ENCODE results near the gene ZC3H14. TPM values are rescaled to one million over a fixed set of nuclear protein-coding genes. Genes with fewer than 3 reads are reported as not detected.

Gene ZC3H14
- total RNA-seq, 1 donor from 2014 or later: 55.8 TPM

DNA sequence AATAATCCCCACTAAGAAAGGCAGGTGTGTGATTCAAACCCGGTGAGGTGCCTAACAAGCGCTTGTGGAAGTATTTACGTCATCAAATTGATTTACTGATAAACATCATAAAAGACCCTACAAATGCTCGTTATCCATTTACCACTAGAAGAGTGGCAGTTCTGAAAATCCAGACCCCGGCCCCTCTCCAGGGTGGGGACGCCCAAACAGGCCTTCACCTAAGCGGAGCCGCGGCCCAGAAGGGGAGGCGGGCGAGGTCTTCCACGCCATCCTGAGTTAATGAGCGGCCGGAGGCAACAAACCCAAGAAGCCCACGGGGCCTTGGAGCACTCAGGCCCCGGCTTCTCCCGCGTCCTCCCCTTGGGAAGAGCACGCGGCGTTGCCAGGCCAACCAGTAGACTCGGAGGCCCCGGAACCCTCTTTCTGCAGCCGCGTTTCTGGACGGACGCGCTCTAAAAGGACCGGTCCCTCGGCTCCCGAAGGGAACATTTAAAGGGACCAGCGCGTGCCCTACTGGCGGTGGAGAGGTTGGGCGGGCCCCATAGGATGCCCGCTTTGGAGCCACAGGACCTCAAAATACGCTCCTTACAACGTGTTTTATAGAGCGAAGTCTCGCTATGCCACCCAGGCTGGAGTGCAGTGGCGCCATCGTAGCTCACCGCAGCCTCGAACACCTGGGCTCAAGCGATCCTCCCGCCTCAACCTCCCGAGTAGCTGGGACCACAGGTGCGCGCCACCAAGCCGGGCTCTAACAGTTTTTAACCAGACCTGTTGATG, 11.6 kb upstream of the ZC3H14 start:
- H3K27ac Mint-ChIP-seq (ENCODE audit: unreplicated experiment): no peak overlapping the region
- H3K4me1 Mint-ChIP-seq (ENCODE audit: low read depth, unreplicated experiment): peaks cover 11% of the 10 kb centered on the region
- Histone ChIP-seq H3K9ac (ENCODE audit: low read length) (peak overlapping the region; percentile 62), H3K4me1 (ENCODE audit: insufficient read depth, low read length) (peaks cover 13% of the 10 kb centered on the region), H3K79me2 (ENCODE audit: insufficient read depth, low read length) (peaks cover 72% of the 10 kb centered on the region), H4K20me1 (ENCODE audit: insufficient read depth, low read length) (peaks cover 42% of the 10 kb centered on the region), H3K9me3 (ENCODE audit: insufficient read depth, low read depth, low read length) (no peaks in the 10 kb centered on the region), H3K27ac (ENCODE audit: low read depth, low read length) (peak overlapping the region; percentile 5), H3K36me3 (ENCODE audit: insufficient read depth, low read length) (peaks cover 17% of the 10 kb centered on the region), H3K4me2 (ENCODE audit: low read length) (peak overlapping the region; percentile 89), H3K27me3 (ENCODE audit: insufficient read depth, low read length) (no peaks in the 10 kb centered on the region), H2AFZ (ENCODE audit: low read depth, low read length) (peak overlapping the region; percentile 72), H3K4me3 (ENCODE audit: insufficient read depth, low read depth, low read length) (peak overlapping the region; percentile 71)
- H3K4me3 Mint-ChIP-seq (ENCODE audit: unreplicated experiment): peak overlapping the region; percentile 92
- FAIRE-seq (no peak), DNase-seq (ENCODE audit: low read depth) (peak; percentile 72)
- TF ChIP-seq, protein P1, sequence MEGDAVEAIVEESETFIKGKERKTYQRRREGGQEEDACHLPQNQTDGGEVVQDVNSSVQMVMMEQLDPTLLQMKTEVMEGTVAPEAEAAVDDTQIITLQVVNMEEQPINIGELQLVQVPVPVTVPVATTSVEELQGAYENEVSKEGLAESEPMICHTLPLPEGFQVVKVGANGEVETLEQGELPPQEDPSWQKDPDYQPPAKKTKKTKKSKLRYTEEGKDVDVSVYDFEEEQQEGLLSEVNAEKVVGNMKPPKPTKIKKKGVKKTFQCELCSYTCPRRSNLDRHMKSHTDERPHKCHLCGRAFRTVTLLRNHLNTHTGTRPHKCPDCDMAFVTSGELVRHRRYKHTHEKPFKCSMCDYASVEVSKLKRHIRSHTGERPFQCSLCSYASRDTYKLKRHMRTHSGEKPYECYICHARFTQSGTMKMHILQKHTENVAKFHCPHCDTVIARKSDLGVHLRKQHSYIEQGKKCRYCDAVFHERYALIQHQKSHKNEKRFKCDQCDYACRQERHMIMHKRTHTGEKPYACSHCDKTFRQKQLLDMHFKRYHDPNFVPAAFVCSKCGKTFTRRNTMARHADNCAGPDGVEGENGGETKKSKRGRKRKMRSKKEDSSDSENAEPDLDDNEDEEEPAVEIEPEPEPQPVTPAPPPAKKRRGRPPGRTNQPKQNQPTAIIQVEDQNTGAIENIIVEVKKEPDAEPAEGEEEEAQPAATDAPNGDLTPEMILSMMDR (IDR thresholded peaks at IDR 0.05; ENCODE audit: insufficient read depth, low read depth, low read length): no peak
- TF ChIP-seq EZH2 (IDR thresholded peaks at IDR 0.05; ENCODE audit: insufficient read depth, low read length): no peak
- H3K27me3 Mint-ChIP-seq (ENCODE audit: low read depth, unreplicated experiment): no peaks in the 10 kb centered on the region
- peaks cover 6% of the 10 kb centered on the region for H3K36me3 Mint-ChIP-seq (ENCODE audit: low read depth, unreplicated experiment)
- H3K9me3 Mint-ChIP-seq (ENCODE audit: unreplicated experiment): no peaks in the 10 kb centered on the region

DNA sequence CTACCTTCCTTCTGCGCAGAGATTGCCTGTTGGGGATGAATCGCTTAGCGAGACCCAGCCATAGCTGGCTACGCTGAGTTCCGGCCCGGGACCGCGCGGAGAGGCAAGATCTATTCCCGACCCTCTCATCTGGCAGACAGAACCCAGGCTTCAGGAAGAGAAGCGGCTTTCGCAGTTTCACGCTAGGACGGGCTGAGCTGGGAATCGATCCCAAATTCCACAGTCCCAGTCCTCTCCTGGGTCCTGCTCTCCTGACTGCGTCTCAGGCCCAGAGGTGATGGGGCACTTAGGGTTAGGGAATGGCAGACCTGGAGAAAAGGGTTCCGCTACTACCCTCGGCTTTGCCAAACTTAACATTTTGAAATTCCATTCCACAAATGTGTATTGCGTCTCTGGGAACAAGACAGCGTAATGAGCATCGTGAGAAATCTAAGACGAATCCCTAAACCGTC, 10.8 kb upstream of the ZC3H14 start:
- DNase-seq (ENCODE audit: low read depth) (peak; percentile 10), FAIRE-seq (no peak)
- H3K36me3 Mint-ChIP-seq (ENCODE audit: low read depth, unreplicated experiment): peaks cover 6% of the 10 kb centered on the region
- H3K79me2 ChIP-seq (ENCODE audit: insufficient read depth, low read length): peaks cover 65% of the 10 kb centered on the region
- H3K27ac ChIP-seq (ENCODE audit: low read depth, low read length): peak overlapping the region; percentile 5
- H3K4me1 ChIP-seq (ENCODE audit: insufficient read depth, low read length): peaks cover 20% of the 10 kb centered on the region
- H3K9ac ChIP-seq (ENCODE audit: low read length): peak overlapping the region; percentile 62
- H3K4me2 ChIP-seq (ENCODE audit: low read length): peak overlapping the region; percentile 89
- peaks cover 14% of the 10 kb centered on the region for H3K36me3 ChIP-seq (ENCODE audit: insufficient read depth, low read length)
- no peaks in the 10 kb centered on the region for H3K27me3 Mint-ChIP-seq (ENCODE audit: low read depth, unreplicated experiment)
- H4K20me1 ChIP-seq (ENCODE audit: insufficient read depth, low read length): peaks cover 40% of the 10 kb centered on the region
- H3K4me3 Mint-ChIP-seq (ENCODE audit: unreplicated experiment): peak overlapping the region; percentile 92
- H3K9me3 Mint-ChIP-seq (ENCODE audit: unreplicated experiment): no peaks in the 10 kb centered on the region
- H2AFZ ChIP-seq (ENCODE audit: low read depth, low read length): peak overlapping the region; percentile 72
- H3K9me3 ChIP-seq (ENCODE audit: insufficient read depth, low read depth, low read length): no peaks in the 10 kb centered on the region
- H3K27ac Mint-ChIP-seq (ENCODE audit: unreplicated experiment): no peak overlapping the region
- TF ChIP-seq, protein P1 (IDR thresholded peaks at IDR 0.05; ENCODE audit: insufficient read depth, low read depth, low read length): no peak
- no peak for TF ChIP-seq EZH2 (IDR thresholded peaks at IDR 0.05; ENCODE audit: insufficient read depth, low read length)
- H3K4me3 ChIP-seq (ENCODE audit: insufficient read depth, low read depth, low read length): peak overlapping the region; percentile 71
- H3K4me1 Mint-ChIP-seq (ENCODE audit: low read depth, unreplicated experiment): peaks cover 15% of the 10 kb centered on the region
- no peaks in the 10 kb centered on the region for H3K27me3 ChIP-seq (ENCODE audit: insufficient read depth, low read length)

DNA sequence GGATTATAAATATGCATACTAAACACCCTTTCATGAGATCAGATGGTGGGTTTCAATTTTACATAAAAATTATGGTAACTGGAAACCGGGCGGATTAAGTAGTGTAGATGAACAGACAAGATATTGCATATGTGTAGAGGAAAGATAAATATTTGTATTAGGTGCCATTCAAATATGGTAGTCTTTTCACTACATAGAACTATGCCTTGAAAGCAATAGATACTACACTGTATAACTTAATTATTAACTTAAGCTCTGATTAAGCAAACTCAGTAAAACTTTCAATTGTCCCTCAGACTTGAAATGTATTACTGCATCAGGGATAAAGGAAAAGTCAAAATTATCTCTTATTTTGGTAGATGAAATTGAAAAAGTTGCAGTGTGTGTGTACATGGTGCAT, 10.0 kb upstream of the ZC3H14 start:
- no peak for FAIRE-seq
- Histone ChIP-seq H3K27ac (ENCODE audit: low read depth, low read length) (no peak overlapping the region), H3K9ac (ENCODE audit: low read length) (peak overlapping the region; percentile 12), H3K4me1 (ENCODE audit: insufficient read depth, low read length) (peaks cover 27% of the 10 kb centered on the region), H3K9me3 (ENCODE audit: insufficient read depth, low read depth, low read length) (no peaks in the 10 kb centered on the region), H3K4me2 (ENCODE audit: low read length) (peak overlapping the region; percentile 89), H4K20me1 (ENCODE audit: insufficient read depth, low read length) (peaks cover 34% of the 10 kb centered on the region), H3K79me2 (ENCODE audit: insufficient read depth, low read length) (peaks cover 58% of the 10 kb centered on the region), H3K27me3 (ENCODE audit: insufficient read depth, low read length) (no peaks in the 10 kb centered on the region), H3K36me3 (ENCODE audit: insufficient read depth, low read length) (peaks cover 11% of the 10 kb centered on the region), H3K4me3 (ENCODE audit: insufficient read depth, low read depth, low read length) (peak overlapping the region; percentile 25), H2AFZ (ENCODE audit: low read depth, low read length) (no peak overlapping the region)
- Mint-ChIP-seq H3K9me3 (ENCODE audit: unreplicated experiment) (no peaks in the 10 kb centered on the region), H3K27ac (ENCODE audit: unreplicated experiment) (no peak overlapping the region), H3K27me3 (ENCODE audit: low read depth, unreplicated experiment) (no peaks in the 10 kb centered on the region), H3K36me3 (ENCODE audit: low read depth, unreplicated experiment) (peaks cover 6% of the 10 kb centered on the region), H3K4me1 (ENCODE audit: low read depth, unreplicated experiment) (peaks cover 15% of the 10 kb centered on the region), H3K4me3 (ENCODE audit: unreplicated experiment) (peak overlapping the region; percentile 92)
- TF ChIP-seq EZH2 (IDR thresholded peaks at IDR 0.05; ENCODE audit: insufficient read depth, low read length): no peak
- TF ChIP-seq, protein P1 (IDR thresholded peaks at IDR 0.05; ENCODE audit: insufficient read depth, low read depth, low read length): no peak
- DNase-seq (ENCODE audit: low read depth): no peak
